NCI-H1092 (cell line): ENCODE results near the gene RAD51B.
A peak's percentile ranks its signal among the peaks of the same experiment; 100 is the strongest.
"Not testable (repeated sequence)": the region's sequence is repeated elsewhere in the genome, so short reads cannot be mapped to it uniquely, and the experiment has no call there.

ENCODE experiments used
- DNase-seq: peaks from one replicate; lab custom pipeline; 2025; lab: John Stamatoyannopoulos, UW

Gene RAD51B

GRCh38 chr14:67984274-67984673 is 164.7 kb downstream of the RAD51B start:
- DNase-seq = no peak

GRCh38 chr14:67986131-67986841 is 166.7 kb downstream of the RAD51B start:
- no peak for DNase-seq

- no peak for DNase-seq
These were observed 168.0 kb downstream of the RAD51B start for GRCh38 chr14:67987606-67988005.

- DNase-seq = not testable (repeated sequence)
These were observed 168.6 kb downstream of the RAD51B start for GRCh38 chr14:67988210-67988609.

GRCh38 chr14:67990576-67990975 is 171.0 kb downstream of the RAD51B start:
- DNase-seq = no peak

- no peak for DNase-seq
These were observed 175.0 kb downstream of the RAD51B start for GRCh38 chr14:67994531-67994930.

GRCh38 chr14:67996235-67996634 is 176.7 kb downstream of the RAD51B start:
- no peak for DNase-seq

- DNase-seq = no peak
These were observed 179.3 kb downstream of the RAD51B start for GRCh38 chr14:67998834-67999233.

- DNase-seq = no peak
These were observed 179.7 kb downstream of the RAD51B start for GRCh38 chr14:67999290-67999689.

- no peak for DNase-seq
These were observed 180.3 kb downstream of the RAD51B start for GRCh38 chr14:67999705-68000384.

GRCh38 chr14:68000511-68000910 is 180.9 kb downstream of the RAD51B start:
- no peak for DNase-seq

- DNase-seq = no peak
These were observed 188.9 kb downstream of the RAD51B start for GRCh38 chr14:68008491-68008890.

- no peak for DNase-seq
These were observed 191.9 kb downstream of the RAD51B start for GRCh38 chr14:68011406-68012028.

GRCh38 chr14:68012871-68013270 is 193.3 kb downstream of the RAD51B start:
- no peak for DNase-seq

- no peak for DNase-seq
These were observed 193.7 kb downstream of the RAD51B start for GRCh38 chr14:68013326-68013725.

- no peak for DNase-seq
These were observed 195.2 kb downstream of the RAD51B start for GRCh38 chr14:68014771-68015170.

GRCh38 chr14:68015356-68016254 is 196.0 kb downstream of the RAD51B start:
- DNase-seq = no peak

GRCh38 chr14:68016255-68016914 is 196.8 kb downstream of the RAD51B start:
- DNase-seq = no peak

GRCh38 chr14:68018598-68018997 is 199.0 kb downstream of the RAD51B start:
- no peak for DNase-seq

- DNase-seq = no peak
These were observed 200.9 kb downstream of the RAD51B start for GRCh38 chr14:68020493-68020892.

- DNase-seq = peak; percentile 85
These were observed 201.6 kb downstream of the RAD51B start for GRCh38 chr14:68020999-68021663.
